ENCODE results near the gene UBE4B. TPM values are rescaled to one million over a fixed set of nuclear protein-coding genes. Genes with fewer than 3 reads are reported as not detected.
A peak's percentile ranks its signal among the peaks of the same experiment; 100 is the strongest.
"Not testable (repeated sequence)": the region's sequence is repeated elsewhere in the genome, so short reads cannot be mapped to it uniquely, and the experiment has no call there.

Gene UBE4B
- total RNA-seq, 1 donor from 2014 or later, result 23.0 TPM

- DNase-seq, result peak; percentile 76
These were observed 41.5 kb downstream of the UBE4B start for GRCh38 chr1:10074059-10074851.

GRCh38 chr1:10074852-10075730, 42.3 kb downstream of the UBE4B start:
- DNase-seq, result no peak

GRCh38 chr1:10075732-10076131, 43.0 kb downstream of the UBE4B start:
- no peak for DNase-seq

GRCh38 chr1:10078494-10078893, 45.7 kb downstream of the UBE4B start:
- DNase-seq, result no peak

GRCh38 chr1:10080523-10080922, 47.8 kb downstream of the UBE4B start:
- DNase-seq, result no peak

GRCh38 chr1:10082785-10083479, 50.2 kb downstream of the UBE4B start:
- no peak for DNase-seq

- DNase-seq, result no peak
These were observed 51.3 kb downstream of the UBE4B start for GRCh38 chr1:10084045-10084444.

- no peak for DNase-seq
These were observed 52.3 kb downstream of the UBE4B start for GRCh38 chr1:10085076-10085475.

- DNase-seq, result no peak
These were observed 54.5 kb downstream of the UBE4B start for GRCh38 chr1:10087210-10087609.

GRCh38 chr1:10101929-10102328, 69.2 kb downstream of the UBE4B start:
- DNase-seq, result no peak

- DNase-seq, result no peak
These were observed 70.4 kb downstream of the UBE4B start for GRCh38 chr1:10103193-10103592.

- no peak for DNase-seq
These were observed 72.1 kb downstream of the UBE4B start for GRCh38 chr1:10104834-10105233.

GRCh38 chr1:10105484-10105883, 72.7 kb downstream of the UBE4B start:
- peak; percentile 18 for DNase-seq

GRCh38 chr1:10106241-10106640, 73.5 kb downstream of the UBE4B start:
- no peak for DNase-seq

GRCh38 chr1:10106756-10107475, 74.2 kb downstream of the UBE4B start:
- DNase-seq, result no peak

- DNase-seq, result not testable (repeated sequence)
These were observed 74.7 kb downstream of the UBE4B start for GRCh38 chr1:10107476-10107847.

- DNase-seq, result peak; percentile 93
These were observed 75.4 kb downstream of the UBE4B start for GRCh38 chr1:10108134-10108663.

GRCh38 chr1:10108948-10109708, 76.4 kb downstream of the UBE4B start:
- DNase-seq, result no peak

- DNase-seq, result no peak
These were observed 80.7 kb downstream of the UBE4B start for GRCh38 chr1:10113501-10113900.

GRCh38 chr1:10114746-10115145, 82.0 kb downstream of the UBE4B start:
- no peak for DNase-seq

GRCh38 chr1:10117132-10117531, 84.4 kb downstream of the UBE4B start:
- DNase-seq, result no peak
